GM19193 (cell line): ENCODE data around the gene FLT4.

Experiments used
- POLR2A ChIP-seq: IDR thresholded peaks from 4 replicates; pipeline ENCODE4 v1.6.1; 2011; ENCODE audit not compliant: insufficient read depth, insufficient read length; ENCODE audit errors: extremely low read depth

FLT4 gene

DNA sequence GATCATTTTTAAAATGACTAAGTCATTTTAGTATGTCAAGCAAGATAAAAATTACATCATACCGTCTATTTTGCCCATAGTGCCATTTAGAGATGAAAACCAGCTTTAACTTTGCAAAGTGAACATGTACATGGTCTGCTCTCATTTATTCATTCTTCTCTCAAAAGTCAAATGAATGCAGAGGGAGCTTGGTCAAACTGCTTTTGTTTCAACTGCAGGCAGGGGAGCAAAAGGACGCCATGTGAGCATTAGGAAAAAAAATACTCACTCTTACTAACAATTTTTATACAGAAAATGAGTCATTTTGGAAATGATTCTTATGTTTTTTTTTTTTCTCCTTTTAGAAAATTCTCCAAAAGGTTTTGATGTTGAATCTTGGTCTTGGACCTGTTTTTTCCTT lies 73.8 kb downstream of the FLT4 start:
- no peak for TF ChIP-seq POLR2A

DNA sequence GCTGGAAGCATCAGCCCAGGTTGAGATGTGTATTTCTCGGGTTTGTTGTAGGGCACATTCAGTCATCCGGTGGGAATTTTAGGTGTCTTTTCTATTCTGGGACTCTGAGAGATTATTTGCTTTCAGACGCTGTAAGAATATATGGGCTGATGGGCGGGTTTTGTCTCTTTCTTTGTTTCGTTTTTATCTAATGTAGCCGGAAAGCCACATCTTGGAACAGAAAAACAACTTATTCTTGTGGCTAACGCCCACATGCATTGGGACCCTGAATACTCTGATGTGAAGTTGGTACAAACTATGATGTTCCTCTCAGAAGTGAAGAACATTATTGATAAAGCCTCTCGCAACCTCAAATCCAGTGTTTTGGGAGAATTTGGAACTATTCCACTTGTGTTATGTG lies 80.5 kb downstream of the FLT4 start:
- no peak for TF ChIP-seq POLR2A

DNA sequence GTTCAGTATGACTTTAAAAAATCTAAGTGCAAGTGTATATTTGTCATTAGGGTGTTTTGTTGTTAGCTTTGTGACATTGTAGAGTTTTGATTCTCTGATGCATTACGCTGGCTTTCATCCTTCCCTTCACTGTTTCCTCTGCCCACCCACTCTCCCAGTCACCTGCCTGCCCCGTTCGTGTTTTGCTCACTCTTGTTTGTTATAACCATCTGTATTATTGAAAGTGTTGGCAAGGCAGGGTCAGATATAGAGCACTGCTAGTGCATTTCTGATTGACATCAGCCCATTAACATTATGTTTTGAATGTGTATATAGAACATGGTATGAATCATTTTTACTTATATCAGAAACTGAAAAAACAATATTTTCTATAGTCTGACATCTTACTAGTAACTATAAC lies 85.4 kb downstream of the FLT4 start:
- TF ChIP-seq POLR2A, result no peak

DNA sequence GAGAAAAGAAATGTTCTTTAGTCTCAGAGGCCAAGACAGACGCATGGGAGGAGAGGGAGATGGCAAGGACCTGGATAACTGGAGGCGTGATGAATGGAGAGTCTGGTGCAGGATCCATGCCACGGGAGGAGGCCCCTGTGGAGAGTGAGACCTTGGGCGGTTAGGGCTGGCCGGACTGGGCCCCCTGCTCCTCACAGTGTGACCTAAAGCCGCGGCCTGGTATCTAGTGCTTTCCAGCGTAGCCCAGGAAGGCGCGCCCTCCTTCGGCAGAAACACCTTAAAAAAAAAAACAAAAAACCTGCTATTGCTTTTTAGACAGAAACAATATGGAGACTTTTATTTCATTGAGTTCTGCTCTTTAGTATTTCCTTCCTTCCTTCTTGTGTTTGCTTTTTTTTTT lies 91.2 kb downstream of the FLT4 start:
- no peak for TF ChIP-seq POLR2A

DNA sequence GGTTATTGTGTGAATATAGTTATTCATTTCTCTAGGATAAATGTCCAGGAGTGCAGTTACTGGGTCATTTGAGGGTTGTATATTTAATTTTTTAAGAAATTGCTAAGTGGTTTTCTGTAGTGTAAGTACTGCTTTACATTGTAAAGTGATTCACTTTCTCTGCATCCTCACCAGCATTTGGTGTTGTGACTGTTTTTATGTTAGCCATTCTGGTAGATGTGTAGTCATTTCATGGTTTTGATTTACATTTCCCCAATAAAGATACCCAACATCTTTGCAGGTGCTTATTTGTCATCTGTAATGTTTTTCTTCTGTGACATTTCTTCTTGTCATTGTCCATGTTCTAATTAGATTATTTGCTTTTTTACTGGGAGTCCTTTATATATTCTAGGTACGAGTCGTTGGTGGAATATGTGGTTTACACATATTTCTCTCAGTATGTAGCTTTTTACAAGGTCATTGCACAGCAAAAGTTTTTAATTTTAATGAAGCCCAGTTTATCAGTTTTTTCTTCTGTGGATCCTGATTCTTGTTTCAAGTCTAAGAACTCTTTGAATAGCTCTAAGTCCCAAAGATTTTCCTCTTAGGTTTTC lies 92.1 kb downstream of the FLT4 start:
- TF ChIP-seq POLR2A, result no peak

DNA sequence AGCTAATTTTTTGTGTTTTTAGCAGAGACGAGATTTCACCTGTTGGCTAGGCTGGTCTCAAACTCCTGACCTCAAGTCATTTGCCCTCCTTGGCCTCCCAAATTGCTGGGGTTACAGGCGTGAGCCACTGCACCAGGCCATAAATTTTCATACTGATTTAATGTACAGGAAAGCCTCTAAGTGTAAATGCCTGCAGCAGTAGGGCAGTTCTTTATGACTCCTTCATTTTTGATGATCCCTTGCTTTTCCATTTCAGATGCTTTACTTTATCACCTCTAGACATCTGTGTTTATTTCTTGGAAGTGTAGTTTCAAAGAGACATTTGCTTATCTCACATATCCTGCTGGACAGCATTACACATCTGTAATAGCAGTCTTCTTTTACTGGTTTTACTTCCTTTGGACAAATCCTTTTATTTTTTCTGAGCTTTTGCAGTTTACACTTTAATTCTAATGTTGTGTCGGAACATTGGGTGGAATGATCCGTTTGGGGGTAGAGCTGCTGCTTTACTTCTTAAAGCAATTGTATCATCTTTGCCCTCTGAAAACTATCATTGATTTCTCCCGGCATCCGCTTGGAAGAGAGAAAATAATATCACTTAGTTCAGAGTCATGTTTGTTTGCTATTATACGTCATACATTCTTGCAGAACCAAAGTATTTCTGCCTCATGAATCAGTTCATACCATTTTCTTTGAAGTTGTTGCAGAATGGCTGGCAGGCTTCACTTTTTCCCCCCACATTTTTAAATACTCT lies 94.1 kb downstream of the FLT4 start:
- TF ChIP-seq POLR2A, result no peak

DNA sequence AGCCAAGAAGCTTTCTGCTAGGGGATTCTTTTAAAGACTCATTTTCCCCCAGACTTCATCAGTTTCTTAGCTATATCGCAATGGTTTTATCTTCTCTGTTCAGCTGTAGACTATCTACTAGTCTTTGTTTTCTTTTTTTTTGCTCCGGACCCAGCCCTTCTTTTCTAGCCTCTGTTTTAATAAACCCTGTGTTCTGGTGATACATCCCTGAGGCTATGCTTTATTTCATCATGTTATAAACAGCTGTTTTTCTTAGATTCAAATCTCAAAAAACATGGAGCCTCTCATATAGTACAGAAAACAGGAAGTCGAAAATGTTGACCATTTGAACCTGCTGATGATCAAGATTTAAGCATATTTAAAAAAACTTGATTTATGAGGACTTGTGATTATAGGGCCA lies 95.9 kb downstream of the FLT4 start:
- TF ChIP-seq POLR2A, result no peak
